ENCODE results near the gene RPS18.
"Not testable (repeated sequence)": the region's sequence is repeated elsewhere in the genome, so short reads cannot be mapped to it uniquely, and the experiment has no call there.

Gene RPS18

DNA sequence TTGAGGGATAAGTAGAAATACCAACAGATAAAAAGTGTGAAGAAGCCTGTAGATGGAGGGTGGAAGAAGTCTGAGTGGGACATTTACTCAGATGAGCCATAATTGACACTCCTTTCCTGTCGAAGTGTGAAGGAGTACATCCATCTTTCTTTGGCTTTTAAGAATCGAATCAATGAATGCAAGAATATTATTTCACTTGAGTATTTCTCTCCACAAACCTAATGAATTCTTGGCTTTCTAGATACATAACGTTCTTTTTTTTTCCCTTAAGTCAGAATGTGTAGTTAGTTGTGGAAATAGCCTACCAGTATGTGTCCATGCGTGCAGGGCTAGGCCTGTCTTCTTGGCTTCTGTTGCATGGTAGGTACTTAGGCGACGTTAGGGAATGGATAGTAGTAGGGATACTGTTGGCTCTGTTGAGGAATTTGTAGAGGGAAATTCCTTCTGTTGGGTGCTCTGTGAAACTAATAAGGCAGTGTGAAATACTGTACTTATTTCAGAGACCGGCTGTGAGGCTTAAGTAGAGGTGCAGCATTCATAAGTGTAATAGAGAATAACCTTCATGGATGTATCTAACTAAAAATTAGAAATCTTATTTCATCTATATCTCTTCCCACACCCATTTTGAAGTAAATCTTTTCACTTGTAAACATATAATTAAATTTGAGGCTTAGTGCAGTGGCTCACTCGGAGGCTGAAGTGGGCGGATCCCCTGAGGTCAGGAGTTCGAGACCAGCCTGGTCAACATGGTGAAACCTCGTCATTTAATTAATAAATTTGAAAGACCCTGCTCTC lies 1.5 kb downstream of the RPS18 start:
- no peaks in the 10 kb centered on the region for H3K27me3 ChIP-seq (ENCODE audit: control insufficient read depth, insufficient read depth, low read length)
- H3K36me3 ChIP-seq (ENCODE audit: insufficient read depth, low read length), result peaks cover 69% of the 10 kb centered on the region
- peak overlapping the region; percentile 88 for H3K4me3 ChIP-seq (ENCODE audit: low read length)
- peak overlapping the region; percentile 98 for H3K4me2 ChIP-seq (ENCODE audit: low read length)
- H3K4me1 ChIP-seq (ENCODE audit: control insufficient read depth, insufficient read depth, low read length), result peaks cover 44% of the 10 kb centered on the region
- peak overlapping the region; percentile 97 for H3K9ac ChIP-seq (ENCODE audit: low read depth, low read length)
- H3K9me3 ChIP-seq (replicated peaks; ENCODE audit: low read length), result no peaks in the 10 kb centered on the region

DNA sequence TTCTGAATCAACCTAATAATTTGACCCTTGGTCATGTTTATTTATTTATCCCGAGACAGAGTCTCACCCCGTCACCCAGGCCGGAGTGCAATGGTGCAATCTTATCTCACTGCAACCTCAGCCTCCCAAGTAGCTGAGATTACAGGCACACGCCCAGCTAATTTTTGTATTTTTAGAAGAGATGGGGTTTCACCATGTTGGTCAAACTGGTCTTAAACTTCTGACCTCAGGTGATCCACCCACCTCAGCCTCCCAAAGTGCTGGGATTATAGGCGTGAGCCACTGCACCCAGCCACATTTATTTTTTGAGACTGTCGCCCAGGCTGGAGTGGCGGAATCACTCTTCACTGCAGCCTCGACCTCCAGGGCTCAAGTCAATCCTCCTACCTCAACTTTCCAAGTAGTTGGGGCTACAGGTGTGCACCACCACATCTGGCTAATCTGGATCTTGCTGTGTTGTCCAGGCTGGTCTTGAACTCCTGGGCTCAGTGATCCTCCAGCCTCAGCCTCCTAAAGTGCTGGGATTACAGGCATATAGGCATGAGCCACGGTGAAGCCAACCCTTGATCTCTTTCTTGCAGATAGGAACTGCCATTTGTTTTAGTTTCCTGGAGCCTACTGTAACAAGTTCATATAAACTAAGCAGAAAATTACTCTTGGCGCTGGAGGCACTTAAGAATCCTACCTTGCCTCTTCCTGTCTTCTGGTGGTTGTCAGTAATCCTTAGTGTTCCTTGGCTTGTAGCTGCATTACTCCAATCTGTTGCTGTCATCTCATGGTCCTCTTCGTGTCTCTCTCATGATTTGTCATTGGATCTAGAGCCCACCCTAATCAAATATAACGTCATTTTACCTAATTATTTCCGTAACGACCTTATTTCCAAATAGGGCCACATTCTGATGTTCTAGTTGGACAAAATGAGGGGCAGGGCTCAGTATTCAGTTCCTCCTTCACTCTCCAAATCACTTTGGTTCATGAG lies 2.3 kb downstream of the RPS18 start:
- Histone ChIP-seq H3K4me2 (ENCODE audit: low read length) (peak overlapping the region; percentile 98), H3K4me1 (ENCODE audit: control insufficient read depth, insufficient read depth, low read length) (peaks cover 44% of the 10 kb centered on the region), H3K9me3 (replicated peaks; ENCODE audit: low read length) (no peaks in the 10 kb centered on the region), H3K36me3 (ENCODE audit: insufficient read depth, low read length) (peaks cover 70% of the 10 kb centered on the region), H3K4me3 (ENCODE audit: low read length) (peak overlapping the region; percentile 88), H3K9ac (ENCODE audit: low read depth, low read length) (peak overlapping the region; percentile 97), H3K27me3 (ENCODE audit: control insufficient read depth, insufficient read depth, low read length) (no peaks in the 10 kb centered on the region)

DNA sequence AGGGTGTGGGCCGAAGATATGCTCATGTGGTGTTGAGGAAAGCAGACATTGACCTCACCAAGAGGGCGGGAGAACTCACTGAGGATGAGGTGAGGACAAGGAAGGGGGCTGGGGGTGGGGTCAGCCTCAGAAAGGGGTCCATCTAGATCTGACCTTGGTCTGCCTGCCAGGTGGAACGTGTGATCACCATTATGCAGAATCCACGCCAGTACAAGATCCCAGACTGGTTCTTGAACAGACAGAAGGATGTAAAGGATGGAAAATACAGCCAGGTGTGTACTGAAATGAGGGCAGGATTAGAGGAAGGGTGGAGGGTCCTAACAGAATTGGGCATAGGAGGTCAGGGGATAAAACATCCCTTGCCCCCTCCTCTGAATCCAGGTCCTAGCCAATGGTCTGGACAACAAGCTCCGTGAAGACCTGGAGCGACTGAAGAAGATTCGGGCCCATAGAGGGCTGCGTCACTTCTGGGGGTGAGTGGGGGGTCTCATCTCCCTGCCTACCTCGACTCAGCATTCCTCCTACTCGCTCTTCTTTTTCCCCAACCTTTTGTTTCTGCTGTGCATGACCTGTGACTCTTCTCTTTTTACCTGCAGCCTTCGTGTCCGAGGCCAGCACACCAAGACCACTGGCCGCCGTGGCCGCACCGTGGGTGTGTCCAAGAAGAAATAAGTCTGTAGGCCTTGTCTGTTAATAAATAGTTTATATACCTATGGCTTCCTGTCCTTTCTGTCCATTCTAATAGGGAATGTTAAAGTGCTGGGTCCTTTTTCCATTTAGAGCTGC lies 4.1 kb downstream of the RPS18 start:
- H3K36me3 ChIP-seq (ENCODE audit: insufficient read depth, low read length), result peaks cover 74% of the 10 kb centered on the region
- H3K4me2 ChIP-seq (ENCODE audit: low read length), result peak overlapping the region; percentile 98
- peak overlapping the region; percentile 97 for H3K9ac ChIP-seq (ENCODE audit: low read depth, low read length)
- not testable (repeated sequence) for H3K9me3 ChIP-seq (replicated peaks; ENCODE audit: low read length); H3K27me3 ChIP-seq (ENCODE audit: control insufficient read depth, insufficient read depth, low read length); H3K4me3 ChIP-seq (ENCODE audit: low read length)
- H3K4me1 ChIP-seq (ENCODE audit: control insufficient read depth, insufficient read depth, low read length), result peaks cover 42% of the 10 kb centered on the region

- Histone ChIP-seq H3K9ac (ENCODE audit: low read depth, low read length) (peak overlapping the region; percentile 51), H3K4me2 (ENCODE audit: low read length) (peak overlapping the region; percentile 98), H3K4me1 (ENCODE audit: control insufficient read depth, insufficient read depth, low read length) (peaks cover 42% of the 10 kb centered on the region), H3K4me3 (ENCODE audit: low read length) (peak overlapping the region; percentile 7), H3K9me3 (replicated peaks; ENCODE audit: low read length) (no peaks in the 10 kb centered on the region), H3K36me3 (ENCODE audit: insufficient read depth, low read length) (peaks cover 74% of the 10 kb centered on the region), H3K27me3 (ENCODE audit: control insufficient read depth, insufficient read depth, low read length) (no peaks in the 10 kb centered on the region)
Observed at GRCh38 chr6:33276581-33276863, 4.6 kb downstream of the RPS18 start.

DNA sequence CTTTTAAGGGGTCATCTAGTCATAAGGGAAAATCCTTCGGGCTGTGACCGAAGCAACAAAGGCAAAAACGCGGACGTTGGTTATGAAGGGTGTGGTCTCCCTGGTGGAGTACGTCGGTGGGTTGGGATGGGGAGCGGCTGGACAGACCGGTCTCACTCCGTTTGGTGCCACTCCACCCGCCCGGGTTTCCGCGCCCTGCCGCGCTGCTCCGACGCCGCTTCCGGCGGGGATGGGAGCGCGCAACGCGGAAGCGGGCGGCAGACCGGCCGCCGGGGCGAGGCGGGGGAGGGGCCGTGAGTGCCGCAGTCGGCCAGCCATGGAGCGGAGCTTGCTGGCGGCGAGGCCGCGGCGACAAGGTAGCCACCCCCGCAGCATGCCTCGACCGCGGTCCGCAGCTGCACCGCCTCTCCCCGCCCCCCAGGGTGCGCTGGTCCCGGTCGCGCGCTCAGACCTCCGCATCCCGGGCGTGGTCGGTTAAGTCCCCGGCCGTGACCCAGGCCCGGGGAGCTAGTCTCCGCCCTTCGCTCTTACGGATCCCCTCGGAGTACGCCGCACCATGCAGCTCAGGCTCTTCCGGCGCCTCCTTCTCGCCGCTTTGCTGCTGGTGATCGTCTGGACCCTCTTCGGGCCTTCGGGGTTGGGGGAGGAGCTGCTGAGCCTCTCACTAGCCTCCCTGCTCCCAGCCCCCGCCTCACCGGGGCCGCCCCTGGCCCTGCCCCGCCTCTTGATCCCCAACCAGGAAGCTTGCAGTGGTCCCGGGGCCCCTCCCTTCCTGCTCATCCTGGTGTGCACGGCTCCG lies 5.2 kb downstream of the RPS18 start, which contains the start of gene B3GALT4:
Gene B3GALT4, plus strand, starts transcription at position 260 of the 799 bp plus-strand sequence. Its CDS starts 297 bp downstream, at position 557.
- H3K4me3 ChIP-seq (ENCODE audit: low read length), result peak within 1 kb of the TSS; percentile 7
- no peaks in the 10 kb centered on the region for H3K27me3 ChIP-seq (ENCODE audit: control insufficient read depth, insufficient read depth, low read length)
- H3K4me1 ChIP-seq (ENCODE audit: control insufficient read depth, insufficient read depth, low read length), result peaks cover 42% of the 10 kb centered on the region
- H3K9ac ChIP-seq (ENCODE audit: low read depth, low read length), result peak within 1 kb of the TSS; percentile 51
- H3K9me3 ChIP-seq (replicated peaks; ENCODE audit: low read length), result no peaks in the 10 kb centered on the region
- H3K4me2 ChIP-seq (ENCODE audit: low read length), result peak within 1 kb of the TSS; percentile 98
- H3K36me3 ChIP-seq (ENCODE audit: insufficient read depth, low read length), result peaks cover 74% of the 10 kb centered on the region

GRCh38 chr6:33277663-33278391 lies 6.0 kb downstream of the RPS18 start:
- Histone ChIP-seq H3K4me3 (ENCODE audit: low read length) (no peak overlapping the region), H3K9ac (ENCODE audit: low read depth, low read length) (no peak overlapping the region), H3K27me3 (ENCODE audit: control insufficient read depth, insufficient read depth, low read length) (no peaks in the 10 kb centered on the region), H3K4me1 (ENCODE audit: control insufficient read depth, insufficient read depth, low read length) (peaks cover 42% of the 10 kb centered on the region), H3K4me2 (ENCODE audit: low read length) (peak overlapping the region; percentile 98), H3K9me3 (replicated peaks; ENCODE audit: low read length) (no peaks in the 10 kb centered on the region), H3K36me3 (ENCODE audit: insufficient read depth, low read length) (peaks cover 74% of the 10 kb centered on the region)

- Histone ChIP-seq H3K4me1 (ENCODE audit: control insufficient read depth, insufficient read depth, low read length) (peaks cover 38% of the 10 kb centered on the region), H3K4me3 (ENCODE audit: low read length) (no peak overlapping the region), H3K36me3 (ENCODE audit: insufficient read depth, low read length) (peaks cover 72% of the 10 kb centered on the region), H3K4me2 (ENCODE audit: low read length) (no peak overlapping the region), H3K9me3 (replicated peaks; ENCODE audit: low read length) (no peaks in the 10 kb centered on the region), H3K9ac (ENCODE audit: low read depth, low read length) (no peak overlapping the region), H3K27me3 (ENCODE audit: control insufficient read depth, insufficient read depth, low read length) (no peaks in the 10 kb centered on the region)
Observed at GRCh38 chr6:33278392-33278741, 6.5 kb downstream of the RPS18 start.

GRCh38 chr6:33278810-33279209 lies 6.9 kb downstream of the RPS18 start:
- H3K36me3 ChIP-seq (ENCODE audit: insufficient read depth, low read length), result peaks cover 72% of the 10 kb centered on the region
- H3K9ac ChIP-seq (ENCODE audit: low read depth, low read length), result no peak overlapping the region
- H3K27me3 ChIP-seq (ENCODE audit: control insufficient read depth, insufficient read depth, low read length), result no peaks in the 10 kb centered on the region
- no peaks in the 10 kb centered on the region for H3K9me3 ChIP-seq (replicated peaks; ENCODE audit: low read length)
- no peak overlapping the region for H3K4me3 ChIP-seq (ENCODE audit: low read length)
- peaks cover 34% of the 10 kb centered on the region for H3K4me1 ChIP-seq (ENCODE audit: control insufficient read depth, insufficient read depth, low read length)
- H3K4me2 ChIP-seq (ENCODE audit: low read length), result no peak overlapping the region

DNA sequence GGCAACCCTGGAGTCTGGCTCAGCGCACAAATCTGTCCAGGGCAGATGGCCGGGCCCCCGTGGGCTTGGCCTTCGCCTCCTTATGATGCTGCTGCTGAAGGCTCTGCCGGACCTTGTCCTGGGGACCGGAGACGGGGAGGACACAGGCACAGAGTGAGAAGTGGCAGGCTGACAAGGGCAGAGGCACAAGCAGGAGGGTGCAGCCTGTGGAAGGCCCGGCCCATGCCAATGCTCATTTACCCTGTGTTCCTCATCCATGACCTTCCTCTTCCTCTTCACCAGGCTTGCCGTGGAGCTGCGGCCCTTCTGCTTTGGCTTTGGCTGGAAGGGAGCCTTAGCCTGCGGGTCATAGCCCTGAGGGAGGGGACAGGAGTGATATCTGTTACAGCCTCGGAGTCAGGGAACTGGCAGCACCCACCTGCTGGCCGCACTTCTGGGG lies 7.4 kb downstream of the RPS18 start:
- H3K4me3 ChIP-seq (ENCODE audit: low read length), result no peak overlapping the region

DNA sequence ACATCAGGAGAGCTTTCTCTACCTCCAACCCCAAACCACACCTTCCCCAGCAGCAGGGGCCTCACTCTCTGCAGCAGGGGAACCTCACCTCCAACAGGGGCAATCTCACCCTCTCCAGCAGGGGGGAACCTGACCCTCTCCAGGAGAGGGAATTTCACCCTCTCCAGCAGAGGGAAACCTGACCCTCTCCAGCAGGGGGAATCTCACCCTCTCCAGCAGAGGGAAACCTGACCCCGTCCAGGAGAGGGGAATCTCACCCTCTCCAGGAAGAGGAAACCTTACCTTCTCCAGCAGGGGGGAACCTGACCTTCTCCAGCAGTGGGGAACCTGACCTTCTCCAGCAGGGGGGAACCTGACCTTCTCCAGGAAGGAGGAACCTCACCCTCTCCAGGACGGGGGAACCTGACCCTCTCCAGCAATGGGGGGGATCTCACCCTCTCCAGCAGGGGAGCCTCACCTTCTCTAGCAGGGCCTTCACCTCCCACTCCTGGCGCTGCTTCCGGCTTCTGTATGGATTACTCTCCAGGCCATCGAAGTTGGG lies 8.2 kb downstream of the RPS18 start:
- Histone ChIP-seq H3K9me3 (replicated peaks; ENCODE audit: low read length) (no peaks in the 10 kb centered on the region), H3K36me3 (ENCODE audit: insufficient read depth, low read length) (peaks cover 70% of the 10 kb centered on the region), H3K4me1 (ENCODE audit: control insufficient read depth, insufficient read depth, low read length) (peaks cover 22% of the 10 kb centered on the region), H3K27me3 (ENCODE audit: control insufficient read depth, insufficient read depth, low read length) (no peaks in the 10 kb centered on the region), H3K4me2 (ENCODE audit: low read length) (no peak overlapping the region), H3K4me3 (ENCODE audit: low read length) (no peak overlapping the region), H3K9ac (ENCODE audit: low read depth, low read length) (no peak overlapping the region)

More for the DNA sequence above, 7.4 kb downstream of the RPS18 start:
- Histone ChIP-seq H3K27me3 (ENCODE audit: control insufficient read depth, insufficient read depth, low read length) (no peaks in the 10 kb centered on the region), H3K9me3 (replicated peaks; ENCODE audit: low read length) (no peaks in the 10 kb centered on the region), H3K4me2 (ENCODE audit: low read length) (no peak overlapping the region), H3K4me1 (ENCODE audit: control insufficient read depth, insufficient read depth, low read length) (peaks cover 29% of the 10 kb centered on the region), H3K36me3 (ENCODE audit: insufficient read depth, low read length) (peaks cover 72% of the 10 kb centered on the region), H3K9ac (ENCODE audit: low read depth, low read length) (no peak overlapping the region)
